HCT116 (cell line): Measurements from ENCODE around the gene GREM2. TPM values are rescaled to one million over a fixed set of nuclear protein-coding genes. Genes with fewer than 3 reads are reported as not detected.

Experiments used
- ATAC-seq: fragments of 200-7000 bp; cut with Tn5 transposase; 2 replicates; pipeline ENCODE4 v1.9.1; 2020; ENCODE audit warnings: mild to moderate bottlenecking, moderate library complexity
- BruUV-seq: library from RNA; stranded (reverse); fragments of 400-500 nt; replicated peaks from 2 replicates; lab custom pipeline; 2021; lab: Mats Ljungman, UMichigan
- CTCF ChIA-PET: fragments of 300-600 bp; sonication (Branson Sonifier 250); formaldehyde crosslinking; loops from one replicate; lab custom pipeline; 2021; ENCODE audit warnings: antibody characterized with exemption; lab: Charles Lee
- POLR2A ChIA-PET: fragments of 300-600, 350-600 bp; sonication (Branson Sonifier 250); formaldehyde crosslinking; loops from one replicate; lab custom pipeline; 2021; ENCODE audit warnings: antibody characterized with exemption; lab: Charles Lee
- RAD21 ChIA-PET, 2 experiments: fragments of 300-600 bp; sonication (Branson Sonifier 250); formaldehyde crosslinking; loops; one replicate each; lab custom pipeline; 2023; ENCODE audit warnings: low total read pairs in 2 of 2; ENCODE audit not compliant: uncharacterized antibody in 2 of 2, unreplicated experiment in 2 of 2, low non-redundant PET in 1 of 2; lab: Charles Lee
- DNase-seq: peaks from one replicate; pipeline ENCODE4 v3.0.0-alpha.2; 2010; ENCODE audit warnings: low read depth, low spot score
- H2AFZ ChIP-seq: fragments of 200-600 bp; shearing (Covaris generic), sonication (generic); 2 replicates; pipeline ENCODE4 v1.6.1; 2017; ENCODE audit warnings: low read depth, mixed run types, mixed read lengths, antibody characterized with exemption, low read length; ENCODE audit not compliant: poor library complexity, severe bottlenecking
- H3K27ac ChIP-seq: 2 replicates; pipeline ENCODE4 v1.5.1; 2012; ENCODE audit warnings: low read depth, low read length
- H3K27me3 ChIP-seq: fragments of 200-600 bp; sonication (generic); 2 replicates; pipeline ENCODE4 v1.6.1; 2016; ENCODE audit warnings: mixed run types, low read length, mixed read lengths; ENCODE audit not compliant: insufficient read depth
- H3K36me3 ChIP-seq, 2 experiments: fragments of 200-500 bp in 1 of 2; fragments of 200-600 bp in 1 of 2; sonication (Bioruptor generic) in 1 of 2; sonication (generic) in 1 of 2; 2 replicates each; pipeline versions ENCODE4 v1.5.1 to v1.6.1; 2014 to 2016; ENCODE audit warnings: low read length in 2 of 2, inconsistent platforms in 1 of 2, mixed read lengths in 1 of 2, mixed run types in 1 of 2; ENCODE audit not compliant: insufficient read depth in 2 of 2, control insufficient read depth in 1 of 2
- H3K4me1 ChIP-seq, 2 experiments: fragments of 200-600 bp in 1 of 2; sonication (generic) in 1 of 2; 2 replicates each; pipeline versions ENCODE4 v1.5.1 to v1.6.1; 2012 to 2017; ENCODE audit warnings: low read length in 2 of 2, inconsistent platforms in 1 of 2, mild to moderate bottlenecking in 1 of 2, mixed read lengths in 1 of 2, mixed run types in 1 of 2, moderate library complexity in 1 of 2; ENCODE audit not compliant: insufficient read depth in 2 of 2, control insufficient read depth in 1 of 2
- H3K4me2 ChIP-seq: fragments of 200-600 bp; sonication (generic); 2 replicates; pipeline ENCODE4 v1.6.1; 2017; ENCODE audit warnings: mixed run types, low read length, mixed read lengths
- H3K4me3 ChIP-seq, 2 experiments: fragments of 200-600 bp in 1 of 2; sonication (generic) in 1 of 2; replicated peaks in 1 of 2; 2 replicates each; pipeline ENCODE4 v1.5.1; 2011 to 2016; ENCODE audit warnings: low read length in 2 of 2, control low read depth in 1 of 2, low read depth in 1 of 2, mild to moderate bottlenecking in 1 of 2, mixed read lengths in 1 of 2, mixed run types in 1 of 2
- H3K79me2 ChIP-seq: fragments of 200-600 bp; sonication (generic); 2 replicates; pipeline ENCODE4 v1.6.1; 2017; ENCODE audit warnings: mild to moderate bottlenecking, mixed run types, low read length, moderate library complexity, mixed read lengths; ENCODE audit not compliant: insufficient read depth
- H3K9ac ChIP-seq: fragments of 200-600 bp; sonication (generic); 2 replicates; pipeline ENCODE4 v1.6.1; 2016; ENCODE audit warnings: low read length, mixed read lengths
- H3K9me2 ChIP-seq: fragments of 200-600 bp; sonication (generic), shearing (Covaris generic); 2 replicates; pipeline ENCODE4 v1.6.1; 2017; ENCODE audit warnings: mixed run types, mild to moderate bottlenecking, moderate library complexity; ENCODE audit not compliant: insufficient read depth
- H3K9me3 ChIP-seq, 2 experiments: fragments of 200-500 bp in 1 of 2; fragments of 200-600 bp in 1 of 2; sonication (Bioruptor generic) in 1 of 2; sonication (generic) in 1 of 2; 2 replicates each; pipeline ENCODE4 v1.6.1; 2014 to 2017; ENCODE audit warnings: low read length in 2 of 2, mixed read lengths in 2 of 2, inconsistent platforms in 1 of 2, low read depth in 1 of 2, mild to moderate bottlenecking in 1 of 2, mixed run types in 1 of 2, moderate library complexity in 1 of 2; ENCODE audit not compliant: control insufficient read depth in 1 of 2, insufficient read depth in 1 of 2
- H4K20me1 ChIP-seq: fragments of 200-600 bp; sonication (generic), shearing (Covaris generic); 2 replicates; pipeline ENCODE4 v1.6.1; 2017; ENCODE audit warnings: mixed run types, mild to moderate bottlenecking, moderate library complexity; ENCODE audit not compliant: insufficient read depth
- ATF3 ChIP-seq: IDR thresholded peaks from 2 replicates; pipeline ENCODE4 v1.6.1; 2012
- CBX3 ChIP-seq: IDR thresholded peaks from 2 replicates; pipeline ENCODE4 v1.6.1; 2012; ENCODE audit warnings: low read depth
- CTCF ChIP-seq, 3 experiments: fragments of 200-600 bp in 1 of 3; sonication (generic) in 1 of 3; IDR thresholded peaks in 2 of 3; conservative IDR thresholded peaks in 1 of 3; 2 replicates each; pipeline ENCODE4 v1.5.1; 2012 to 2017; ENCODE audit warnings: low read depth in 2 of 3, low read length in 2 of 3, antibody characterized with exemption in 1 of 3, borderline replicate concordance in 1 of 3, control low read depth in 1 of 3, mild to moderate bottlenecking in 1 of 3, mixed read lengths in 1 of 3, mixed run types in 1 of 3, moderate library complexity in 1 of 3; ENCODE audit not compliant: insufficient read depth in 1 of 3
- EGR1 ChIP-seq: IDR thresholded peaks from 2 replicates; pipeline ENCODE4 v1.6.1; 2012; ENCODE audit warnings: low read depth
- ELF1 ChIP-seq: IDR thresholded peaks from 2 replicates; pipeline ENCODE4 v1.6.1; 2012; ENCODE audit warnings: low read depth, borderline replicate concordance
- EZH2 ChIP-seq: fragments of 200-600 bp; sonication (generic); IDR thresholded peaks from 2 replicates; pipeline ENCODE4 v1.6.1; 2017; ENCODE audit warnings: antibody characterized with exemption, mixed run types
- EZH2phosphoT487 ChIP-seq: fragments of 200-600 bp; IDR thresholded peaks from 2 replicates; pipeline ENCODE4 v1.6.1; 2018; ENCODE audit warnings: antibody characterized with exemption, borderline replicate concordance
- FOSL1 ChIP-seq: IDR thresholded peaks from 2 replicates; pipeline ENCODE4 v1.6.1; 2012; ENCODE audit warnings: low read depth
- JUND ChIP-seq: IDR thresholded peaks from 2 replicates; pipeline ENCODE4 v1.6.1; 2012
- POLR2A ChIP-seq: IDR thresholded peaks from 2 replicates; pipeline ENCODE4 v1.7.0; 2011; ENCODE audit warnings: borderline replicate concordance; ENCODE audit not compliant: insufficient read depth, insufficient read length; ENCODE audit errors: extremely low read depth
- POLR2AphosphoS5 ChIP-seq: IDR thresholded peaks from 2 replicates; pipeline ENCODE4 v1.6.1; 2011; ENCODE audit warnings: mild to moderate bottlenecking, low read depth, low read length, moderate library complexity
- REST ChIP-seq: IDR thresholded peaks from 2 replicates; pipeline ENCODE4 v1.6.1; 2012; ENCODE audit warnings: low read depth
- SIN3A ChIP-seq: IDR thresholded peaks from 2 replicates; pipeline ENCODE4 v1.6.1; 2012; ENCODE audit warnings: low read depth
- SP1 ChIP-seq: IDR thresholded peaks from 2 replicates; pipeline ENCODE4 v1.6.1; 2012; ENCODE audit warnings: low read depth
- SRF ChIP-seq: IDR thresholded peaks from 2 replicates; pipeline ENCODE4 v1.6.1; 2012; ENCODE audit warnings: low read depth
- TCF7L2 ChIP-seq: IDR thresholded peaks from 2 replicates; pipeline ENCODE4 v1.7.0; 2011; ENCODE audit warnings: borderline replicate concordance, inconsistent platforms; ENCODE audit not compliant: insufficient read depth, insufficient read length; ENCODE audit errors: extremely low read depth
- YY1 ChIP-seq: IDR thresholded peaks from 2 replicates; pipeline ENCODE4 v1.6.1; 2011; ENCODE audit warnings: low read length, low read depth, moderate library complexity, mild to moderate bottlenecking; ENCODE audit not compliant: insufficient replicate concordance; ENCODE audit errors: extremely low read depth
- ZFX ChIP-seq: fragments of 450-650 bp; IDR thresholded peaks from 2 replicates; pipeline ENCODE4 v1.6.1; 2017
- ZNF274 ChIP-seq: fragments of 200-500 bp; sonication (Bioruptor generic); IDR thresholded peaks from 2 replicates; pipeline ENCODE4 v1.6.1; 2014; ENCODE audit warnings: mild to moderate bottlenecking, low read depth, low read length, inconsistent platforms
- intact Hi-C: fragments of 100-400 bp; cut with micrococcal nuclease; formaldehyde crosslinking; loops from 2 replicates; pipeline ENCODE4 v1.10.0; 2022
- total RNA-seq: library from RNA; stranded (reverse); gene quantifications from one replicate; pipeline ENCODE4 v1.2.1, GENCODE V29; 2021; ENCODE audit not compliant: unreplicated experiment

Gene GREM2
- total RNA-seq, 1 experiment from 2014 or later: not detected

- intact Hi-C loops: no loop called here
- H2AFZ ChIP-seq: no peak overlapping the region
- ChIA-PET RAD21 (no interaction called here), POLR2A (no interaction called here), CTCF (no interaction called here)
- no TSS peak for BruUV-seq
- H3K27me3 ChIP-seq: no peaks in the 10 kb centered on the region
- TF ChIP-seq SIN3A (no peak), POLR2AphosphoS5 (no peak), EGR1 (no peak), ZFX (no peak), CBX3 (no peak), POLR2A (no peak), ATF3 (no peak), FOSL1 (no peak), YY1 (no peak), SRF (no peak), TCF7L2 (no peak), EZH2 (no peak), ZNF274 (no peak), ELF1 (no peak), EZH2phosphoT487 (no peak), SP1 (no peak), CTCF (IDR thresholded peaks at IDR 0.05 in 2 of 3, conservative IDR thresholded peaks at IDR 0.05 in 1 of 3; ENCODE audit: borderline replicate concordance in 1 of 3, insufficient read depth in 1 of 3, low read depth in 2 of 3, low read length in 2 of 3) (no peak), JUND (no peak), REST (no peak)
- no peaks in the 10 kb centered on the region for H3K36me3 ChIP-seq
- H3K4me3 ChIP-seq: no peak overlapping the region
- ATAC-seq (no peak), DNase-seq (no peak)
- no peak overlapping the region for H3K27ac ChIP-seq
- H3K9ac ChIP-seq: no peak overlapping the region
- H4K20me1 ChIP-seq: no peaks in the 10 kb centered on the region
- peaks cover 0 to 3% of the 10 kb centered on the region in 2 experiments; a peak in 1 of 4 replicates for H3K9me3 ChIP-seq
- H3K4me2 ChIP-seq: no peak overlapping the region
- no peaks in the 10 kb centered on the region for H3K79me2 ChIP-seq
- H3K9me2 ChIP-seq: no peaks in the 10 kb centered on the region
- H3K4me1 ChIP-seq: no peaks in the 10 kb centered on the region
These were observed 127.0 kb downstream of the GREM2 start for GRCh38 chr1:240484804-240485443.
